Keratinocyte (primary cell): ENCODE results near the gene ZNRF1. TPM values are rescaled to one million over a fixed set of nuclear protein-coding genes. Genes with fewer than 3 reads are reported as not detected.

Source experiments
- DNase-seq: peaks from one replicate; pipeline ENCODE4 v3.0.0-alpha.2; 2011; ENCODE audit warnings: low read depth, missing footprints, low spot score
- FAIRE-seq: peaks from 2 replicates; lab custom pipeline; 2011; peaks lifted over from hg19 to GRCh38; lab: Jason Lieb, UNC
- H2AFZ ChIP-seq: 2 replicates; pipeline ENCODE4 v1.6.0; 2012; ENCODE audit warnings: low read length, control low read depth, inconsistent platforms; ENCODE audit not compliant: control insufficient read depth
- H3K27ac ChIP-seq: 2 replicates; pipeline ENCODE4 v1.5.1; 2011; ENCODE audit warnings: low read length; ENCODE audit not compliant: control insufficient read depth, insufficient read depth
- H3K27me3 ChIP-seq: 3 replicates; pipeline ENCODE4 v1.6.0; 2011; ENCODE audit warnings: low read length; ENCODE audit not compliant: control insufficient read depth, insufficient read depth; ENCODE audit errors: extremely low read depth
- H3K36me3 ChIP-seq, 2 experiments: 2 replicates in 1 of 2; 3 replicates in 1 of 2; pipeline ENCODE4 v1.5.1; 2011; ENCODE audit warnings: low read length in 2 of 2, mild to moderate bottlenecking in 1 of 2; ENCODE audit not compliant: control insufficient read depth in 2 of 2, insufficient read depth in 2 of 2; ENCODE audit errors: extremely low read depth in 1 of 2
- H3K4me1 ChIP-seq: 3 replicates; pipeline ENCODE4 v1.5.1; 2011; ENCODE audit warnings: low read length; ENCODE audit not compliant: control insufficient read depth, insufficient read depth; ENCODE audit errors: extremely low read depth
- H3K4me2 ChIP-seq: 3 replicates; pipeline ENCODE4 v1.6.0; 2011; ENCODE audit warnings: low read depth, low read length; ENCODE audit not compliant: control insufficient read depth, insufficient read depth; ENCODE audit errors: extremely low read depth
- H3K4me3 ChIP-seq, 3 experiments: fragments of 200-600 bp in 1 of 3; sonication (generic) in 1 of 3; 2 replicates in 2 of 3; 3 replicates in 1 of 3; pipeline ENCODE4 v1.5.1; 2011 to 2016; ENCODE audit warnings: low read length in 3 of 3, mild to moderate bottlenecking in 3 of 3, control low read depth in 2 of 3, inconsistent platforms in 1 of 3, low read depth in 1 of 3, mixed read lengths in 1 of 3, mixed run types in 1 of 3, moderate library complexity in 1 of 3; ENCODE audit not compliant: control insufficient read depth in 2 of 3, insufficient read depth in 2 of 3; ENCODE audit errors: extremely low read depth in 1 of 3
- H3K79me2 ChIP-seq: 2 replicates; pipeline ENCODE4 v1.6.0; 2012; ENCODE audit warnings: low read length; ENCODE audit not compliant: control insufficient read depth, insufficient read depth
- H3K9ac ChIP-seq: 3 replicates; pipeline ENCODE4 v1.6.0; 2011; ENCODE audit warnings: low read length; ENCODE audit not compliant: control insufficient read depth, insufficient read depth; ENCODE audit errors: extremely low read depth
- H3K9me1 ChIP-seq: 3 replicates; pipeline ENCODE4 v1.6.0; 2011; ENCODE audit warnings: low read length; ENCODE audit not compliant: control insufficient read depth, insufficient read depth; ENCODE audit errors: extremely low read depth
- H3K9me3 ChIP-seq: 2 replicates; pipeline ENCODE4 v1.5.1; 2012; ENCODE audit warnings: low read depth, low read length; ENCODE audit not compliant: control insufficient read depth
- H4K20me1 ChIP-seq: 3 replicates; pipeline ENCODE4 v1.6.0; 2011; ENCODE audit warnings: low read length; ENCODE audit not compliant: control insufficient read depth, insufficient read depth; ENCODE audit errors: extremely low read depth
- EZH2 ChIP-seq: IDR thresholded peaks from one replicate; pipeline ENCODE4 v1.6.1; 2012; ENCODE audit warnings: inconsistent platforms, mild to moderate bottlenecking, low read length, moderate library complexity
- dilution Hi-C: fragments of 300-500 bp; cut with MboI; formaldehyde crosslinking; loops from one replicate; pipeline ENCODE4 v1.7.0; 2020; ENCODE audit warnings: low sequenced_read_pairs; ENCODE audit not compliant: extremely low pct_ligation_motif_present
- polyA plus RNA-seq, 5 experiments: library from polyadenylated mRNA; depleted of rRNA in 3 of 5; stranded (reverse) in 3 of 5; stranded (forward) in 1 of 5; unstranded in 1 of 5; fragments of >200 nt; gene quantifications; 1 replicate in 1 of 5; 2 replicates in 3 of 5; 3 replicates in 1 of 5; pipeline versions ENCODE4 v1.2.1 to v1.2.3, GENCODE V29; 2011 to 2012; ENCODE audit warnings: missing spikeins in 2 of 5, low read depth in 1 of 5, low replicate concordance in 1 of 5
- TF ChIP-seq, protein P1 (sequence below), 3 experiments: IDR thresholded peaks in 1 of 3; conservative IDR thresholded peaks in 1 of 3; optimal IDR thresholded peaks in 1 of 3; 2 replicates in 2 of 3; 3 replicates in 1 of 3; pipeline versions ENCODE3 to v1.5.1; 2011; ENCODE audit warnings: low read length in 3 of 3, mild to moderate bottlenecking in 3 of 3, moderate library complexity in 2 of 3, control low read depth in 1 of 3, inconsistent platforms in 1 of 3; ENCODE audit not compliant: insufficient read depth in 2 of 3; ENCODE audit errors: extremely low read depth in 1 of 3

ZNRF1 gene
- polyA plus RNA-seq, 1 donor (not counting 4 experiments of a cell fraction or from before 2014, with no cell fraction given) = 19.1 TPM

DNA sequence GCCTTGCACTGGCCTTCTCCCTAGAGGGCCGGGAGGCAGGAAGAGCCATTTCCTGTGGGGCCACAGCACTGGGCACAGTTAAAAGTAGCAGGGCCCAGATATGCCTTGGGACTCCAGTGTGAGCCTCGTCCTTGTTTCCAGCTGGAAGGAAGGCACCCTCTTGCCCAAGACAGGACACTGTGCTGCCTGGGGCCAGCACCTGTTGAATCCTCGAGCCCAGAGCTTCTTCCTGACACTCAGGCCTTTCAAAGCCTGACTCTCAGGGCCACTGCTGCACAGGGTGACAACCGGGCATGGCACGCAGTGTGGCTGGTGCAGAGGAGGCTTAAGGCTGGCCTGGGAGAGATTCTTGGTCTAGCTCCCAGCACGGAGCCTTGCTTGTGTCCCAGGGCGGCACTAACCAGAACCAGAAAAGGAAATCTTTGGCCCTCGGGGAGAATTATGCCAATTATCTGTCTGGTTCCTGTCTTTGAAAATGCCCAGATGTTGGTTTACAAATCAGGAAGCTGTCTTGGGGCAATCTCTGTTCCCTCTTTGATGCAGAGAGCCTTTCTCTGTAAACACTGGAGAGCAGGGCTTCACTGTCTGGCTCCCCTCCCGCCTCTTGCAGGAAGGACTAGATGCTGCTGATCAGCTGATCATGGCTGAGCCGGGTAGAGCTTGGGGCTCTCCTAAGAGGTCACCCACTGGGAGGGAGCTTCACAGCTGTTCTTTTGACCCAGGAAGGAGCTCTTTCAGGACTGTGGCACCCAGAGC, 106.7 kb downstream of the ZNRF1 start:
- DNase-seq = no peak
- Histone ChIP-seq H3K9me1 (peaks cover 1% of the 10 kb centered on the region), H3K4me2 (no peak overlapping the region), H3K9ac (no peak overlapping the region), H3K27ac (no peak overlapping the region), H2AFZ (no peak overlapping the region), H3K27me3 (no peaks in the 10 kb centered on the region), H3K79me2 (no peaks in the 10 kb centered on the region), H4K20me1 (no peaks in the 10 kb centered on the region), H3K4me3 (no peak overlapping the region), H3K36me3 (peaks cover 7% of the 10 kb centered on the region in 2 experiments), H3K4me1 (peaks cover 32% of the 10 kb centered on the region), H3K9me3 (no peaks in the 10 kb centered on the region)
- dilution Hi-C loops = no loop called here
- FAIRE-seq = no peak
- TF ChIP-seq, protein P1, sequence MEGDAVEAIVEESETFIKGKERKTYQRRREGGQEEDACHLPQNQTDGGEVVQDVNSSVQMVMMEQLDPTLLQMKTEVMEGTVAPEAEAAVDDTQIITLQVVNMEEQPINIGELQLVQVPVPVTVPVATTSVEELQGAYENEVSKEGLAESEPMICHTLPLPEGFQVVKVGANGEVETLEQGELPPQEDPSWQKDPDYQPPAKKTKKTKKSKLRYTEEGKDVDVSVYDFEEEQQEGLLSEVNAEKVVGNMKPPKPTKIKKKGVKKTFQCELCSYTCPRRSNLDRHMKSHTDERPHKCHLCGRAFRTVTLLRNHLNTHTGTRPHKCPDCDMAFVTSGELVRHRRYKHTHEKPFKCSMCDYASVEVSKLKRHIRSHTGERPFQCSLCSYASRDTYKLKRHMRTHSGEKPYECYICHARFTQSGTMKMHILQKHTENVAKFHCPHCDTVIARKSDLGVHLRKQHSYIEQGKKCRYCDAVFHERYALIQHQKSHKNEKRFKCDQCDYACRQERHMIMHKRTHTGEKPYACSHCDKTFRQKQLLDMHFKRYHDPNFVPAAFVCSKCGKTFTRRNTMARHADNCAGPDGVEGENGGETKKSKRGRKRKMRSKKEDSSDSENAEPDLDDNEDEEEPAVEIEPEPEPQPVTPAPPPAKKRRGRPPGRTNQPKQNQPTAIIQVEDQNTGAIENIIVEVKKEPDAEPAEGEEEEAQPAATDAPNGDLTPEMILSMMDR (optimal IDR thresholded peaks at IDR 0.05 in 1 of 3, IDR thresholded peaks at IDR 0.05 in 1 of 3, conservative IDR thresholded peaks at IDR 0.05 in 1 of 3; ENCODE audit: extremely low read depth in 1 of 3, insufficient read depth in 2 of 3, low read length in 3 of 3) = no peak
- TF ChIP-seq EZH2 = no peak

DNA sequence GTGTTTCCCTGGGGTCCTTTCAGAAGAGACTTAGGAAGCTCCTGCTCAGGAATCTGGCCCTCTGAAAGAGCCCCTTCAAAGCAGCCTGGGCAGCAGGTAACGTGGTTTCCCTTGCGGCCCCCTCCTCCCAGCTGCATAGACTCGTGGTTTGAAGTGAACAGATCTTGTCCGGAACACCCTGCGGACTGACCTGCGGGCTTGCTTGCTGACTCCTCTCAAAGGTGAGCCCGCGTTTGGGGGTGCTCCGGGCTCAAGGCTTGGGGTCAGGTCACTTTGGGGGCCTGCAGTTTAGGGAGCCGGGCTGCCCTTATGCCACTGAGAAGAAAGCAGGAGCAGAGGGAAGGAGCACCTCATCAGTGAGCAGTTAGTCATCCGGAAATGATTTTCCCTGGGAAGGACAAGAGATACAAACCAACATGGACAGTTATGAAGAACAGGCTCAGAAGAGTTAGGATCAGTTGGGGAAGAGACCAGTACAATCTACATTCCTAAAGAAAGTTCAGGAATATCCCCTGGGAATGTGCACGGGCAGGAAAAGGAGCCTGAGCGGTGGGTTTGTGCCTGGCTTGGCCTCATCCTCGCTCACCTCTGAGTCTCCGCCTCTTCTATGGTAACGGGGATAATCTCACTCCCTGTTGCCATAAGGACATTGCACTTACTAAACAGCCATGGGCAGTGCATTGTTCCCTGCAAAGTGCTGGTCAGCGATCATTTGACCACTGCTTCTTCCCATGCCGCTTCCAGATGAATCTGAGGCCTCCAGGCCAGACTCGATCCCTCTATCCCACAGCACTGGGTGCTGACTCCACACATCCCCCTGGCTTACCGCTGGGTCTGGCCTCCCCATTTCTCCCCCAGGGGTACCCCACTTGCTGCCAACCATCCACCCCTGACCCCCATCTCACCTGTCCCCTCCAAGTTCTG, 107.8 kb downstream of the ZNRF1 start:
- H3K27me3 ChIP-seq = no peaks in the 10 kb centered on the region
- no peaks in the 10 kb centered on the region for H3K9me1 ChIP-seq
- no peak overlapping the region for H3K27ac ChIP-seq
- H3K9me3 ChIP-seq = no peaks in the 10 kb centered on the region
- H3K4me3 ChIP-seq = no peak overlapping the region
- dilution Hi-C loops = no loop called here
- no peaks in the 10 kb centered on the region for H4K20me1 ChIP-seq
- H2AFZ ChIP-seq = no peak overlapping the region
- H3K36me3 ChIP-seq = peaks cover 7% of the 10 kb centered on the region in 2 experiments
- TF ChIP-seq EZH2 = no peak
- TF ChIP-seq, protein P1 (optimal IDR thresholded peaks at IDR 0.05 in 1 of 3, IDR thresholded peaks at IDR 0.05 in 1 of 3, conservative IDR thresholded peaks at IDR 0.05 in 1 of 3; ENCODE audit: extremely low read depth in 1 of 3, insufficient read depth in 2 of 3, low read length in 3 of 3) = no peak
- H3K4me1 ChIP-seq = peaks cover 38% of the 10 kb centered on the region
- H3K4me2 ChIP-seq = no peak overlapping the region
- H3K9ac ChIP-seq = no peak overlapping the region
- no peaks in the 10 kb centered on the region for H3K79me2 ChIP-seq
- no peak for DNase-seq
- no peak for FAIRE-seq
